T-helper 1 cell treated with Interleukin-12 subunit alpha and Interleukin-12 subunit beta and Interleukin-4 antibody, amounts not matched to agents 30 ng/mL and 1 ng/mL, for 36 hours (primary cell): Measurements from ENCODE around the gene MVP. TPM values are rescaled to one million over a fixed set of nuclear protein-coding genes. Genes with fewer than 3 reads are reported as not detected.

Source experiments
- total RNA-seq: library from RNA; stranded (reverse); gene quantifications from 2 replicates; pipeline ENCODE4 v1.2.3, GENCODE V29; 2022

The MVP gene
- total RNA-seq, 1 donor from 2014 or later = 268 TPM

Other genes with a start within 250 kb of the MVP start
- 381 and 388 TPM in 2 replicates for gene SPN, start 157.2 kb upstream of the MVP start, total RNA-seq
- gene QPRT, start 141.3 kb upstream of the MVP start, total RNA-seq = 8.0 and 9.1 TPM in 2 replicates
- 61.6 and 65.2 TPM in 2 replicates for gene C16orf54, start 74.5 kb upstream of the MVP start, total RNA-seq
- not detected in 2 replicates for gene ZG16, start 42.2 kb upstream of the MVP start, total RNA-seq
- 129 and 133 TPM in 2 replicates for gene KIF22, start 29.7 kb upstream of the MVP start, total RNA-seq
- 353 and 357 TPM in 2 replicates for gene MAZ, start 13.9 kb upstream of the MVP start, total RNA-seq
- gene PRRT2, start 8.3 kb upstream of the MVP start, total RNA-seq = 0.61 and 0.91 TPM in 2 replicates
- 24.3 and 24.8 TPM in 2 replicates for gene PAGR1, start 4.3 kb upstream of the MVP start, total RNA-seq
- 68.7 and 75.4 TPM in 2 replicates for gene CDIPT, start 42.8 kb downstream of the MVP start, total RNA-seq
- 0.07 TPM in 2 replicates for gene SEZ6L2, start 79.1 kb downstream of the MVP start, total RNA-seq
- 0.17 and 0.32 TPM in 2 replicates for gene ASPHD1, start 80.0 kb downstream of the MVP start, total RNA-seq
- gene KCTD13, start 105.8 kb downstream of the MVP start, total RNA-seq = 42.2 and 48.4 TPM in 2 replicates
- gene TMEM219, start 141.6 kb downstream of the MVP start, total RNA-seq = 46.1 and 54.0 TPM in 2 replicates
- gene TAOK2, start 153.4 kb downstream of the MVP start, total RNA-seq = 39.8 and 41.5 TPM in 2 replicates
- 35.8 and 36.9 TPM in 2 replicates for gene HIRIP3, start 175.2 kb downstream of the MVP start, total RNA-seq
- 98.2 and 112 TPM in 2 replicates for gene INO80E, start 175.8 kb downstream of the MVP start, total RNA-seq
- gene DOC2A, start 190.6 kb downstream of the MVP start, total RNA-seq = not detected in 2 replicates
- not detected in 2 replicates for gene C16orf92, start 202.7 kb downstream of the MVP start, total RNA-seq
- gene TLCD3B, start 210.8 kb downstream of the MVP start, total RNA-seq = 1.4 and 2.3 TPM in 2 replicates
- gene ALDOA, start 245.3 kb downstream of the MVP start, total RNA-seq = 1,204 and 1,207 TPM in 2 replicates